Stimulated activated CD4-positive, alpha-beta T cell treated with anti-CD3 and anti-CD28 coated beads, Interleukin-4, amount 100 ng/mL, for 1 hour (primary cell): ENCODE measurements around the gene EYA2.

Experiments
- DNase-seq: peaks from one replicate; pipeline ENCODE4 v3.0.0-alpha.2; 2020

EYA2 gene

GRCh38 chr20:47079047-47079446 lies 184.4 kb downstream of the EYA2 start:
- DNase-seq = no peak

GRCh38 chr20:47080365-47080764 lies 185.7 kb downstream of the EYA2 start:
- DNase-seq = no peak

- no peak for DNase-seq
Observed at GRCh38 chr20:47086316-47086715, 191.7 kb downstream of the EYA2 start.

- DNase-seq = no peak
Observed at GRCh38 chr20:47088335-47088734, 193.7 kb downstream of the EYA2 start.

GRCh38 chr20:47089151-47089550 lies 194.5 kb downstream of the EYA2 start:
- DNase-seq = no peak

GRCh38 chr20:47090835-47091234 lies 196.2 kb downstream of the EYA2 start:
- DNase-seq = no peak

- DNase-seq = no peak
Observed at GRCh38 chr20:47093320-47093966, 198.8 kb downstream of the EYA2 start.

- no peak for DNase-seq
Observed at GRCh38 chr20:47095690-47096089, 201.0 kb downstream of the EYA2 start.

GRCh38 chr20:47097691-47098622 lies 203.3 kb downstream of the EYA2 start:
- no peak for DNase-seq

GRCh38 chr20:47099093-47099492 lies 204.4 kb downstream of the EYA2 start:
- DNase-seq = no peak

GRCh38 chr20:47099825-47100441 lies 205.3 kb downstream of the EYA2 start:
- no peak for DNase-seq

GRCh38 chr20:47102629-47103028 lies 208.0 kb downstream of the EYA2 start:
- DNase-seq = no peak

- no peak for DNase-seq
Observed at GRCh38 chr20:47106786-47107185, 212.1 kb downstream of the EYA2 start.

GRCh38 chr20:47108994-47109393 lies 214.4 kb downstream of the EYA2 start:
- no peak for DNase-seq

GRCh38 chr20:47110819-47111218 lies 216.2 kb downstream of the EYA2 start:
- no peak for DNase-seq

- DNase-seq = no peak
Observed at GRCh38 chr20:47111576-47111975, 216.9 kb downstream of the EYA2 start.

- DNase-seq = no peak
Observed at GRCh38 chr20:47113362-47114109, 218.9 kb downstream of the EYA2 start.

- no peak for DNase-seq
Observed at GRCh38 chr20:47115694-47116093, 221.1 kb downstream of the EYA2 start.

- DNase-seq = no peak
Observed at GRCh38 chr20:47117371-47117770, 222.7 kb downstream of the EYA2 start.

GRCh38 chr20:47117773-47118172 lies 223.1 kb downstream of the EYA2 start:
- no peak for DNase-seq

GRCh38 chr20:47118206-47118605 lies 223.6 kb downstream of the EYA2 start:
- DNase-seq = no peak

- DNase-seq = no peak
Observed at GRCh38 chr20:47118641-47119040, 224.0 kb downstream of the EYA2 start.

GRCh38 chr20:47120346-47120936 lies 225.8 kb downstream of the EYA2 start:
- DNase-seq = no peak
